Measurements from ENCODE around the gene MPI.
"Not testable (repeated sequence)": the region's sequence is repeated elsewhere in the genome, so short reads cannot be mapped to it uniquely, and the experiment has no call there.

MPI gene

GRCh38 chr15:74906067-74906449, 16.2 kb downstream of the MPI start:
- CTCF ChIA-PET, result interaction anchor here (0.7 to 8.8 kb wide), 12 partner anchors 10 to 274 kb away, joined by 3 to 134 read pairs (median 3); partner anchors contain the start of genes MPI and RPP25
- no peak for DNase-seq (ENCODE audit: low read depth, low spot score)
- no peak for TF ChIP-seq CTCF (IDR thresholded peaks at IDR 0.05; ENCODE audit: insufficient read depth, low read length, missing control alignments)
- peak overlapping the region; percentile 73 for H3K4me3 ChIP-seq (ENCODE audit: low read depth, low read length)
- POLR2A ChIA-PET, result interaction anchor here (0.9 to 1.7 kb wide), 8 partner anchors 8 to 125 kb away, joined by 3 to 13 read pairs (median 5); partner anchors contain the start of genes COX5A, CSK and MPI

- ChIA-PET POLR2A (interaction anchor here (0.9 to 1.7 kb wide), 8 partner anchors 9 to 125 kb away, joined by 3 to 13 read pairs (median 5); partner anchors contain the start of genes COX5A, CSK and MPI), CTCF (interaction anchor here (0.7 to 8.8 kb wide), 12 partner anchors 9 to 275 kb away, joined by 3 to 134 read pairs (median 3); partner anchors contain the start of genes MPI and RPP25)
- TF ChIP-seq CTCF (IDR thresholded peaks at IDR 0.05; ENCODE audit: insufficient read depth, low read length, missing control alignments), result no peak
- peak within 1 kb of the TSS; percentile 73 for H3K4me3 ChIP-seq (ENCODE audit: low read depth, low read length)
- DNase-seq (ENCODE audit: low read depth, low spot score), result no peak
Observed at GRCh38 chr15:74906450-74907162, 16.8 kb downstream of the MPI start, which contains the start of gene FAM219B. TSS of gene FAM219B (minus strand) at chr15:74906851. CDS start at chr15:74906800, 51 bp downstream.

- ChIA-PET CTCF (interaction anchor here (0.8 to 8.8 kb wide), 4 partner anchors 8 to 127 kb away, joined by 4 to 134 read pairs (median 8); partner anchors contain the start of gene MPI), POLR2A (interaction anchor here (1.0 to 1.7 kb wide), 6 partner anchors 9 to 126 kb away, joined by 3 to 13 read pairs (median 6); partner anchors contain the start of genes COX5A, CSK and MPI)
- no peak for TF ChIP-seq CTCF (IDR thresholded peaks at IDR 0.05; ENCODE audit: insufficient read depth, low read length, missing control alignments)
- H3K4me3 ChIP-seq (ENCODE audit: low read depth, low read length), result peak overlapping the region; percentile 73
- no peak for DNase-seq (ENCODE audit: low read depth, low spot score)
Observed at GRCh38 chr15:74907163-74907870, 17.5 kb downstream of the MPI start.

DNA sequence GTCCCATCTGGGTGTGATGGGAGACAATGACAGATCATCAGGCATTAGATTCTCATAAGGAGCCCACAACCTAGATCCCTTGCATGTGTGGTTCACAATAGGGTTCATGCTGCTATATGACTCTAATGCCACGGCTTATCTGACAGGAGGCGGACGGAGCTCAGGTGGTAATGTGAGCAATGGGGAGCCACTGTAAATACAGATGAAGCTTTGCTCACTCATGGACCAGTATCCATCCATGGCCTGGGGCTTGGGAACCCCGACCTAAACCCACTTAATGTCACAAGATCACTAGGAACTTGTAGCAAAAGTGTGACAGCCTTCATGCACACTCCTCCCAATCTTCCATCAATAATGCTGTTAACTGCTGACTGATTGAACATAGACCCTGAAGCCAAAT, 18.8 kb downstream of the MPI start:
- no peak for DNase-seq (ENCODE audit: low read depth, low spot score)
- POLR2A ChIA-PET, result no interaction called here
- CTCF ChIA-PET, result interaction anchor here (1.4 kb wide), 1 partner anchor 12 kb away, joined by 5 read pairs; no protein-coding TSS in a partner anchor
- TF ChIP-seq CTCF (IDR thresholded peaks at IDR 0.05; ENCODE audit: insufficient read depth, low read length, missing control alignments), result no peak
- H3K4me3 ChIP-seq (ENCODE audit: low read depth, low read length), result no peak overlapping the region

- ChIA-PET CTCF (interaction anchor here (1.4 to 6.1 kb wide), 2 partner anchors 9 to 11 kb away, joined by 3 to 46 read pairs; no protein-coding TSS in a partner anchor), POLR2A (no interaction called here)
- no peak for DNase-seq (ENCODE audit: low read depth, low spot score)
- H3K4me3 ChIP-seq (ENCODE audit: low read depth, low read length), result no peak overlapping the region
- TF ChIP-seq CTCF (IDR thresholded peaks at IDR 0.05; ENCODE audit: insufficient read depth, low read length, missing control alignments), result no peak
Observed at GRCh38 chr15:74913041-74913440, 23.2 kb downstream of the MPI start.

GRCh38 chr15:74913799-74914198, 24.0 kb downstream of the MPI start:
- CTCF ChIA-PET, result interaction anchor here (1.4 to 6.1 kb wide), 2 partner anchors 10 to 12 kb away, joined by 3 to 46 read pairs; no protein-coding TSS in a partner anchor

More at GRCh38 chr15:74913799-74914198, 24.0 kb downstream of the MPI start:
- H3K4me3 ChIP-seq (ENCODE audit: low read depth, low read length); POLR2A ChIA-PET; DNase-seq (ENCODE audit: low read depth, low spot score): not testable (repeated sequence)

Data from AG04449 (cell line).